K562 (cell line): ENCODE measurements around the gene OR4X2. TPM values are rescaled to one million over a fixed set of nuclear protein-coding genes. Genes with fewer than 3 reads are reported as not detected.

Experiments
- ATAC-seq: fragments of 200-7000 bp; cut with Tn5 transposase; 3 replicates; pipeline ENCODE4 v1.9.1; 2020; ENCODE audit warnings: moderate library complexity
- BruUV-seq: library from RNA; stranded (reverse); fragments of 400-500 nt; replicated peaks from 2 replicates; lab custom pipeline; 2021; lab: Mats Ljungman, UMichigan
- CTCF ChIA-PET: fragments of 300-600 bp; formaldehyde crosslinking; extraction: SDS; loops from one replicate; lab custom pipeline; 2021; ENCODE audit warnings: low intra/inter-chr PET ratio; lab: Yijun Ruan, JAX
- POLR2A ChIA-PET: fragments of 300-600, 350-650 bp; sonication (Branson Sonifier 250); formaldehyde crosslinking; extraction: SDS; loops from one replicate; lab custom pipeline; 2021; ENCODE audit warnings: antibody characterized with exemption, inconsistent platforms; lab: Yijun Ruan, JAX
- DNase-seq, 4 experiments: peaks; one replicate each; pipeline versions ENCODE4 v3.0.0 to v3.0.0-alpha.2; 2011 to 2018; ENCODE audit warnings: low spot score in 3 of 4, mixed read lengths in 3 of 4; ENCODE audit errors: extremely low read depth in 1 of 4
- FAIRE-seq: peaks from 2 replicates; lab custom pipeline; 2011; peaks lifted over from hg19 to GRCh38; lab: Jason Lieb, UNC
- H2AFZ ChIP-seq: 2 replicates; pipeline ENCODE4 v1.6.0; 2011; ENCODE audit warnings: low read depth, low read length, control low read depth, inconsistent platforms
- H3K27ac ChIP-seq: fragments of 200-600 bp; 3 replicates; pipeline ENCODE4 v1.8.0; 2011; ENCODE audit warnings: low read depth, mild to moderate bottlenecking, control low read depth, inconsistent platforms, low read length, moderate library complexity, mixed read lengths; ENCODE audit errors: extremely low read depth
- H3K27me3 ChIP-seq, 2 experiments: fragments of 300-600 bp in 1 of 2; 2 replicates in 1 of 2; 3 replicates in 1 of 2; pipeline versions ENCODE4 v1.6.0 to v1.8.0; 2011; ENCODE audit warnings: inconsistent platforms in 2 of 2, low read length in 2 of 2, mild to moderate bottlenecking in 1 of 2, mixed read lengths in 1 of 2, moderate library complexity in 1 of 2; ENCODE audit not compliant: control insufficient read depth in 2 of 2, insufficient read depth in 2 of 2
- H3K36me3 ChIP-seq: fragments of 300-600 bp; 3 replicates; pipeline ENCODE4 v1.8.0; 2011; ENCODE audit warnings: mild to moderate bottlenecking, low read length, inconsistent platforms; ENCODE audit not compliant: control insufficient read depth, insufficient read depth
- H3K4me1 ChIP-seq, 2 experiments: fragments of 200-600 bp in 1 of 2; replicated peaks in 1 of 2; 2 replicates in 1 of 2; 3 replicates in 1 of 2; pipeline versions ENCODE4 v1.5.1 to v1.8.0; 2011; ENCODE audit warnings: inconsistent platforms in 2 of 2, low read length in 2 of 2, mild to moderate bottlenecking in 1 of 2, mixed read lengths in 1 of 2, moderate library complexity in 1 of 2; ENCODE audit not compliant: control insufficient read depth in 2 of 2, insufficient read depth in 2 of 2
- H3K4me2 ChIP-seq: 2 replicates; pipeline ENCODE4 v1.6.1; 2011; ENCODE audit warnings: low read length, control low read depth, inconsistent platforms, mixed read lengths; ENCODE audit not compliant: insufficient read depth
- H3K4me3 ChIP-seq: fragments of 200-600 bp; sonication (generic), shearing (Covaris generic); 2 replicates; pipeline ENCODE4 v1.5.1; 2016; ENCODE audit warnings: control low read depth, inconsistent platforms
- H3K79me2 ChIP-seq: fragments of 200-600 bp; 3 replicates; pipeline ENCODE4 v1.8.0; 2011; ENCODE audit warnings: low read length, inconsistent platforms; ENCODE audit not compliant: control insufficient read depth, insufficient read depth
- H3K9ac ChIP-seq, 2 experiments: 2 replicates each; pipeline versions ENCODE4 v1.6.0 to v1.6.1; 2011; ENCODE audit warnings: low read depth in 2 of 2, low read length in 2 of 2, control low read depth in 1 of 2, inconsistent platforms in 1 of 2, mild to moderate bottlenecking in 1 of 2, mixed read lengths in 1 of 2; ENCODE audit not compliant: insufficient read depth in 1 of 2
- H3K9me1 ChIP-seq: one replicate; pipeline ENCODE4 v1.6.0; 2011; ENCODE audit warnings: inconsistent platforms, mild to moderate bottlenecking, low read length, moderate library complexity; ENCODE audit not compliant: control insufficient read depth, insufficient read depth
- H3K9me3 ChIP-seq: replicated peaks from 2 replicates; pipeline ENCODE4 v1.5.1; 2011; ENCODE audit warnings: low read depth, low read length, inconsistent platforms; ENCODE audit not compliant: control insufficient read depth, insufficient read depth
- H4K20me1 ChIP-seq: replicated peaks from 2 replicates; pipeline ENCODE4 v1.6.1; 2011; ENCODE audit warnings: low read length, inconsistent platforms, mixed read lengths; ENCODE audit not compliant: control insufficient read depth, insufficient read depth
- E2F3 ChIP-seq: fragments of 250-450 bp; sonication (Bioruptor Pico); IDR thresholded peaks from 2 replicates; pipeline ENCODE4 v1.4.0; 2020; ENCODE audit warnings: mild to moderate bottlenecking
- FOS ChIP-seq: IDR thresholded peaks from 3 replicates; pipeline ENCODE4 v1.6.1; 2011; ENCODE audit not compliant: insufficient read length; ENCODE audit errors: extremely low read depth
- HLTF ChIP-seq: fragments of 450-650 bp; IDR thresholded peaks from 2 replicates; pipeline ENCODE4 v1.6.1; 2016
- KLF10 ChIP-seq: fragments of 250-450 bp; sonication (Bioruptor Pico); IDR thresholded peaks from 2 replicates; pipeline ENCODE4 v1.6.1; 2021; ENCODE audit warnings: matching md5 sums
- MEIS2 ChIP-seq: fragments of 450-650 bp; IDR thresholded peaks from 2 replicates; pipeline ENCODE4 v1.6.1; 2014; ENCODE audit warnings: mild to moderate bottlenecking; ENCODE audit not compliant: partially characterized antibody
- NFATC3 ChIP-seq: fragments of 450-650 bp; IDR thresholded peaks from 2 replicates; pipeline ENCODE4 v1.6.1; 2017; ENCODE audit warnings: mild to moderate bottlenecking
- NFIC ChIP-seq: fragments of 450-650 bp; IDR thresholded peaks from 2 replicates; pipeline ENCODE4 v1.6.1; 2017; ENCODE audit warnings: mild to moderate bottlenecking, inconsistent platforms
- RNF2 ChIP-seq: sonication (generic); IDR thresholded peaks from 2 replicates; pipeline ENCODE4 v1.6.1; 2016
- SIN3A ChIP-seq, 2 experiments: fragments of 150-350 bp in 1 of 2; IDR thresholded peaks; 2 replicates each; pipeline ENCODE4 v1.6.1; 2011 to 2016; ENCODE audit warnings: borderline replicate concordance in 2 of 2, low read depth in 2 of 2, low read length in 2 of 2, mild to moderate bottlenecking in 2 of 2, moderate library complexity in 2 of 2; ENCODE audit not compliant: control insufficient read depth in 1 of 2
- SMARCC2 ChIP-seq: fragments of 450-650 bp; IDR thresholded peaks from 2 replicates; pipeline ENCODE4 v1.6.1; 2017; ENCODE audit warnings: antibody characterized with exemption, moderate library complexity, mild to moderate bottlenecking, low read depth
- SMARCE1 ChIP-seq: fragments of 450-650 bp; IDR thresholded peaks from 2 replicates; pipeline ENCODE4 v1.7.1; 2016; ENCODE audit warnings: mild to moderate bottlenecking
- ZC3H8 ChIP-seq: fragments of 450-650 bp; IDR thresholded peaks from 2 replicates; pipeline ENCODE4 v1.6.1; 2017
- ZKSCAN8 ChIP-seq: fragments of 200-800 bp; sonication (Bioruptor generic); IDR thresholded peaks from 2 replicates; pipeline ENCODE4 v1.6.1; 2016; ENCODE audit warnings: missing genetic modification characterization, missing compliant biosample characterization
- ZNF12 ChIP-seq: sonication (generic); formaldehyde crosslinking; IDR thresholded peaks from 2 replicates; pipeline ENCODE4 v1.4.0; 2020; ENCODE audit warnings: mild to moderate bottlenecking, missing genetic modification reagents
- ZNF431 ChIP-seq: sonication (generic); formaldehyde crosslinking; IDR thresholded peaks from 2 replicates; pipeline ENCODE4 v1.8.0; 2022; ENCODE audit warnings: mild to moderate bottlenecking, missing genetic modification reagents
- ZNF764 ChIP-seq: fragments of 250-450 bp; sonication (Bioruptor Pico); IDR thresholded peaks from 2 replicates; pipeline ENCODE4 v1.4.0; 2020; ENCODE audit warnings: low read depth, mild to moderate bottlenecking, moderate library complexity
- WGBS: fragments of 100-300 bp; shearing (Covaris generic); methylation state at CpG from one replicate; pipeline ENCODE4 v1.1.6; 2016; ENCODE audit warnings: low coverage, mixed read lengths; ENCODE audit not compliant: insufficient coverage; ENCODE audit errors: missing lambda C conversion rate; 5-methylcytosine and 5-hydroxymethylcytosine counted together
- in situ Hi-C: fragments of 300-500 bp; cut with MboI; formaldehyde crosslinking; loops from 4 replicates; pipeline ENCODE4 v1.15.0; 2018; ENCODE audit warnings: inconsistent platforms, mixed read lengths
- intact Hi-C: fragments of 100-400 bp; cut with micrococcal nuclease; formaldehyde crosslinking; loops from 2 replicates; pipeline ENCODE4 v1.14.2; 2022
- polyA plus RNA-seq, 8 experiments: library from polyadenylated mRNA; depleted of rRNA in 4 of 8; stranded (reverse) in 5 of 8; unstranded in 3 of 8; fragments of >200 nt; fragmentation: Nextera tagmentation in 2 of 8; fragmentation: Illumina TruSeq in 1 of 8; extraction: Ambion mirVana in 2 of 8; extraction: Trizol in 1 of 8; gene quantifications; 2 replicates each; pipeline versions ENCODE4 v1.2.1 to v1.2.3, GENCODE V29; 2011 to 2014; ENCODE audit warnings: inconsistent platforms in 1 of 8, missing spikeins in 1 of 8
- total RNA-seq, 7 experiments: library from RNA; depleted of rRNA in 6 of 7; stranded (reverse); fragments of >200 nt in 6 of 7; fragmentation: Illumina TruSeq in 2 of 7; extraction: Trizol in 2 of 7; gene quantifications; 2 replicates each; pipeline versions ENCODE4 v1.2.1 to v1.2.3, GENCODE V29; 2011 to 2021; ENCODE audit warnings: low replicate concordance in 1 of 7
- TF ChIP-seq, protein P1 (sequence below): sonication (generic); formaldehyde crosslinking; IDR thresholded peaks from 2 replicates; pipeline ENCODE4 v1.8.0; 2022; ENCODE audit warnings: mild to moderate bottlenecking, missing genetic modification reagents
- TF ChIP-seq, protein P2 (sequence below): sonication (generic); formaldehyde crosslinking; IDR thresholded peaks from 2 replicates; pipeline ENCODE4 v1.8.0; 2022; ENCODE audit warnings: mild to moderate bottlenecking, missing genetic modification reagents, borderline replicate concordance
- TF ChIP-seq, protein P3 (sequence below): sonication (generic); formaldehyde crosslinking; IDR thresholded peaks from 2 replicates; pipeline ENCODE4 v1.8.0; 2022; ENCODE audit warnings: mild to moderate bottlenecking, missing genetic modification reagents

OR4X2 gene
- total and polyA plus RNA-seq, 9 of the 15 experiments (the other 6 are each of a cell fraction or from before 2014, with no cell fraction given): not detected

- in situ Hi-C loops: no loop called here
Observed at GRCh38 chr11:48207881-48208280, 37.0 kb upstream of the OR4X2 start.

More at GRCh38 chr11:48207881-48208280, 37.0 kb upstream of the OR4X2 start:
- Histone ChIP-seq H3K9ac (no peak overlapping the region), H2AFZ (no peak overlapping the region), H3K4me2 (no peak overlapping the region), H3K79me2 (no peaks in the 10 kb centered on the region), H3K27ac (no peak overlapping the region), H3K9me3 (no peaks in the 10 kb centered on the region), H3K36me3 (no peaks in the 10 kb centered on the region), H3K4me1 (no peaks in the 10 kb centered on the region), H3K4me3 (no peak overlapping the region), H4K20me1 (no peaks in the 10 kb centered on the region), H3K9me1 (no peaks in the 10 kb centered on the region), H3K27me3 (no peaks in the 10 kb centered on the region)
- no peak for TF ChIP-seq SMARCC2
- no peak for TF ChIP-seq FOS
- no peak for TF ChIP-seq SIN3A (IDR thresholded peaks at IDR 0.05; ENCODE audit: borderline replicate concordance in 2 of 2, control insufficient read depth in 1 of 2, low read depth in 2 of 2, low read length in 2 of 2)
- no peak for TF ChIP-seq HLTF
- no peak for TF ChIP-seq ZNF764 (CRISPR knock-in tag)
- TF ChIP-seq SMARCE1: no peak
- TF ChIP-seq, protein P1, sequence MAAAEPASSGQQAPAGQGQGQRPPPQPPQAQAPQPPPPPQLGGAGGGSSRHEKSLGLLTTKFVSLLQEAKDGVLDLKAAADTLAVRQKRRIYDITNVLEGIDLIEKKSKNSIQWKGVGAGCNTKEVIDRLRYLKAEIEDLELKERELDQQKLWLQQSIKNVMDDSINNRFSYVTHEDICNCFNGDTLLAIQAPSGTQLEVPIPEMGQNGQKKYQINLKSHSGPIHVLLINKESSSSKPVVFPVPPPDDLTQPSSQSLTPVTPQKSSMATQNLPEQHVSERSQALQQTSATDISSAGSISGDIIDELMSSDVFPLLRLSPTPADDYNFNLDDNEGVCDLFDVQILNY: no peak
- no peak for TF ChIP-seq KLF10 (CRISPR knock-in tag)
- no peak for TF ChIP-seq ZC3H8
- TF ChIP-seq RNF2: no peak
- TF ChIP-seq NFIC: no peak
- no peak for TF ChIP-seq ZNF431
- no peak for TF ChIP-seq MEIS2
- no peak for TF ChIP-seq NFATC3
- TF ChIP-seq E2F3 (CRISPR knock-in tag): no peak
- TF ChIP-seq, protein P2, sequence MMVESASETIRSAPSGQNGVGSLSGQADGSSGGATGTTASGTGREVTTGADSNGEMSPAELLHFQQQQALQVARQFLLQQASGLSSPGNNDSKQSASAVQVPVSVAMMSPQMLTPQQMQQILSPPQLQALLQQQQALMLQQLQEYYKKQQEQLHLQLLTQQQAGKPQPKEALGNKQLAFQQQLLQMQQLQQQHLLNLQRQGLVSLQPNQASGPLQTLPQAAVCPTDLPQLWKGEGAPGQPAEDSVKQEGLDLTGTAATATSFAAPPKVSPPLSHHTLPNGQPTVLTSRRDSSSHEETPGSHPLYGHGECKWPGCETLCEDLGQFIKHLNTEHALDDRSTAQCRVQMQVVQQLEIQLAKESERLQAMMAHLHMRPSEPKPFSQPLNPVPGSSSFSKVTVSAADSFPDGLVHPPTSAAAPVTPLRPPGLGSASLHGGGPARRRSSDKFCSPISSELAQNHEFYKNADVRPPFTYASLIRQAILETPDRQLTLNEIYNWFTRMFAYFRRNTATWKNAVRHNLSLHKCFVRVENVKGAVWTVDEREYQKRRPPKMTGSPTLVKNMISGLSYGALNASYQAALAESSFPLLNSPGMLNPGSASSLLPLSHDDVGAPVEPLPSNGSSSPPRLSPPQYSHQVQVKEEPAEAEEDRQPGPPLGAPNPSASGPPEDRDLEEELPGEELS: no peak
- no peak for TF ChIP-seq ZNF12 (CRISPR knock-in tag)
- TF ChIP-seq, protein P3, sequence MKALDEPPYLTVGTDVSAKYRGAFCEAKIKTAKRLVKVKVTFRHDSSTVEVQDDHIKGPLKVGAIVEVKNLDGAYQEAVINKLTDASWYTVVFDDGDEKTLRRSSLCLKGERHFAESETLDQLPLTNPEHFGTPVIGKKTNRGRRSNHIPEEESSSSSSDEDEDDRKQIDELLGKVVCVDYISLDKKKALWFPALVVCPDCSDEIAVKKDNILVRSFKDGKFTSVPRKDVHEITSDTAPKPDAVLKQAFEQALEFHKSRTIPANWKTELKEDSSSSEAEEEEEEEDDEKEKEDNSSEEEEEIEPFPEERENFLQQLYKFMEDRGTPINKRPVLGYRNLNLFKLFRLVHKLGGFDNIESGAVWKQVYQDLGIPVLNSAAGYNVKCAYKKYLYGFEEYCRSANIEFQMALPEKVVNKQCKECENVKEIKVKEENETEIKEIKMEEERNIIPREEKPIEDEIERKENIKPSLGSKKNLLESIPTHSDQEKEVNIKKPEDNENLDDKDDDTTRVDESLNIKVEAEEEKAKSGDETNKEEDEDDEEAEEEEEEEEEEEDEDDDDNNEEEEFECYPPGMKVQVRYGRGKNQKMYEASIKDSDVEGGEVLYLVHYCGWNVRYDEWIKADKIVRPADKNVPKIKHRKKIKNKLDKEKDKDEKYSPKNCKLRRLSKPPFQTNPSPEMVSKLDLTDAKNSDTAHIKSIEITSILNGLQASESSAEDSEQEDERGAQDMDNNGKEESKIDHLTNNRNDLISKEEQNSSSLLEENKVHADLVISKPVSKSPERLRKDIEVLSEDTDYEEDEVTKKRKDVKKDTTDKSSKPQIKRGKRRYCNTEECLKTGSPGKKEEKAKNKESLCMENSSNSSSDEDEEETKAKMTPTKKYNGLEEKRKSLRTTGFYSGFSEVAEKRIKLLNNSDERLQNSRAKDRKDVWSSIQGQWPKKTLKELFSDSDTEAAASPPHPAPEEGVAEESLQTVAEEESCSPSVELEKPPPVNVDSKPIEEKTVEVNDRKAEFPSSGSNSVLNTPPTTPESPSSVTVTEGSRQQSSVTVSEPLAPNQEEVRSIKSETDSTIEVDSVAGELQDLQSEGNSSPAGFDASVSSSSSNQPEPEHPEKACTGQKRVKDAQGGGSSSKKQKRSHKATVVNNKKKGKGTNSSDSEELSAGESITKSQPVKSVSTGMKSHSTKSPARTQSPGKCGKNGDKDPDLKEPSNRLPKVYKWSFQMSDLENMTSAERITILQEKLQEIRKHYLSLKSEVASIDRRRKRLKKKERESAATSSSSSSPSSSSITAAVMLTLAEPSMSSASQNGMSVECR: no peak
- TF ChIP-seq ZKSCAN8: no peak
- intact Hi-C loops: no loop called here
- FAIRE-seq (no peak), ATAC-seq (no peak), DNase-seq (no peak)
- BruUV-seq: no TSS peak
- WGBS: 2% methylated on average over 2 of the region's 2 CpGs
- POLR2A ChIA-PET: no interaction called here
- CTCF ChIA-PET: no interaction called here
